Measurements from ENCODE around the gene PRPF8. TPM values are rescaled to one million over a fixed set of nuclear protein-coding genes. Genes with fewer than 3 reads are reported as not detected.
"Not testable (repeated sequence)": the region's sequence is repeated elsewhere in the genome, so short reads cannot be mapped to it uniquely, and the experiment has no call there.

The PRPF8 gene
- total and polyA plus RNA-seq, 4 experiments from 2014 or later: 87.9 to 464 (median 327) TPM

- Mint-ChIP-seq H3K4me1 (peaks cover 18 to 72% (median 35%) of the 10 kb centered on the region in 4 donors), H3K27me3 (no peaks in the 10 kb centered on the region), H3K4me3 (peak overlapping the region; percentile 69 to 84 (median 79)), H3K36me3 (peaks cover 8 to 22% of the 10 kb centered on the region in 2 donors), H3K27ac (peak overlapping the region in 6 of 7 donors; percentile 19 to 86 (median 52)), H3K9me3 (peaks cover 0 to 2% (median 0%) of the 10 kb centered on the region in 8 donors)
- Histone ChIP-seq H3K27me3 (ENCODE audit: insufficient read depth, low read length) (no peaks in the 10 kb centered on the region), H3K27ac (ENCODE audit: low read depth, low read length) (peak overlapping the region; percentile 64), H3K4me3 (ENCODE audit: low read length in 2 of 2) (peak overlapping the region; percentile 11 to 72), H3K9me3 (ENCODE audit: control insufficient read depth in 1 of 2, low read length in 2 of 2) (no peaks in the 10 kb centered on the region), H3K4me1 (ENCODE audit: insufficient read depth, low read length) (peaks cover 64% of the 10 kb centered on the region), H3K36me3 (ENCODE audit: insufficient read depth, low read length) (peaks cover 16% of the 10 kb centered on the region)
- intact Hi-C loops (cut with micrococcal nuclease): loop anchor here (1.0 to 5.0 kb wide), 3 partner anchors 37 to 317 kb away; partner anchors contain the start of genes OVCA2, RTN4RL1 and SERPINF1
- peak in 1 of 5 donors; percentile 46 for DNase-seq
- POLR2A ChIA-PET (ENCODE audit: partially characterized antibody): interaction anchor here (0.5 to 6.3 kb wide), 10 partner anchors 9 to 104 kb away, joined by 3 to 62 read pairs (median 6); partner anchors contain the start of genes PRPF8, SERPINF1 and SMYD4
- CTCF ChIA-PET (ENCODE audit: partially characterized antibody): interaction anchor here (1.4 to 2.0 kb wide), 2 partner anchors 40 to 58 kb away, joined by 7 to 13 read pairs; no protein-coding TSS in a partner anchor
These were observed 40.4 kb upstream of the PRPF8 start for GRCh38 chr17:1724869-1725641.

GRCh38 chr17:1724351-1724868, 39.7 kb upstream of the PRPF8 start, which contains the start of gene WDR81:
Gene WDR81, plus strand, starts transcription at chr17:1724704. Its CDS starts 256 bp downstream, at chr17:1724960.
- DNase-seq: peak; percentile 81 to 87 (median 84)
- peak within 1 kb of the TSS; percentile 81 to 96 (median 89) for H3K27ac Mint-ChIP-seq
- intact Hi-C loops (cut with micrococcal nuclease): loop anchor here (1.0 to 5.0 kb wide), 3 partner anchors 38 to 318 kb away; partner anchors contain the start of genes OVCA2, RTN4RL1 and SERPINF1
- peaks cover 0 to 2% (median 0%) of the 10 kb centered on the region in 8 donors for H3K9me3 Mint-ChIP-seq
- peaks cover 16% of the 10 kb centered on the region for H3K36me3 ChIP-seq (ENCODE audit: insufficient read depth, low read length)
- H3K27ac ChIP-seq (ENCODE audit: low read depth, low read length): peak within 1 kb of the TSS; percentile 64
- H3K27me3 ChIP-seq (ENCODE audit: insufficient read depth, low read length): no peaks in the 10 kb centered on the region
- H3K9me3 ChIP-seq (ENCODE audit: control insufficient read depth in 1 of 2, low read length in 2 of 2): no peaks in the 10 kb centered on the region
- H3K4me3 Mint-ChIP-seq: peak within 1 kb of the TSS; percentile 70 to 85 (median 82)
- H3K36me3 Mint-ChIP-seq: peaks cover 3 to 16% of the 10 kb centered on the region in 2 donors
- CTCF ChIA-PET (ENCODE audit: partially characterized antibody): interaction anchor here (1.4 to 2.0 kb wide), 2 partner anchors 40 to 59 kb away, joined by 7 to 13 read pairs; no protein-coding TSS in a partner anchor
- H3K27me3 Mint-ChIP-seq: no peaks in the 10 kb centered on the region
- peaks cover 14 to 66% (median 31%) of the 10 kb centered on the region in 4 donors for H3K4me1 Mint-ChIP-seq
- peaks cover 64% of the 10 kb centered on the region for H3K4me1 ChIP-seq (ENCODE audit: insufficient read depth, low read length)
- H3K4me3 ChIP-seq (ENCODE audit: low read length in 2 of 2): peak within 1 kb of the TSS; percentile 11 to 72
- POLR2A ChIA-PET (ENCODE audit: partially characterized antibody): interaction anchor here (0.5 to 6.3 kb wide), 13 partner anchors 9 to 165 kb away, joined by 3 to 62 read pairs (median 5); partner anchors contain the start of genes PRPF8, RILP, SERPINF1 and SMYD4

GRCh38 chr17:1722022-1722421, 37.4 kb upstream of the PRPF8 start:
- Mint-ChIP-seq H3K4me3 (peak overlapping the region in 1 of 8 donors; percentile 89), H3K27ac (peak overlapping the region in 5 of 7 donors; percentile 77 to 97 (median 95)), H3K4me1 (peaks cover 19 to 61% (median 33%) of the 10 kb centered on the region in 4 donors)
- CTCF ChIA-PET (ENCODE audit: partially characterized antibody): interaction anchor here (0.7 to 7.4 kb wide), 22 partner anchors 11 to 523 kb away, joined by 3 to 161 read pairs (median 8); partner anchors contain the start of genes HIC1, RILP, RPA1 and SERPINF1
- H3K27ac ChIP-seq (ENCODE audit: low read depth, low read length); H3K9me3 ChIP-seq (ENCODE audit: control insufficient read depth in 1 of 2, low read length in 2 of 2); H3K27me3 ChIP-seq (ENCODE audit: insufficient read depth, low read length); H3K36me3 Mint-ChIP-seq; H3K36me3 ChIP-seq (ENCODE audit: insufficient read depth, low read length); H3K27me3 Mint-ChIP-seq; H3K4me3 ChIP-seq (ENCODE audit: low read length in 2 of 2); H3K9me3 Mint-ChIP-seq; DNase-seq: not testable (repeated sequence)
- intact Hi-C loops (cut with micrococcal nuclease): loop anchor here (5.0 kb wide), 2 partner anchors 40 to 305 kb away; partner anchors contain the start of genes RTN4RL1 and SERPINF1
- H3K4me1 ChIP-seq (ENCODE audit: insufficient read depth, low read length): peaks cover 59% of the 10 kb centered on the region
- POLR2A ChIA-PET (ENCODE audit: partially characterized antibody): interaction anchor here (1.1 to 6.3 kb wide), 6 partner anchors 15 to 150 kb away, joined by 4 to 62 read pairs (median 8); partner anchors contain the start of genes PRPF8 and SERPINF1

- Mint-ChIP-seq H3K4me1 (peaks cover 21 to 61% (median 40%) of the 10 kb centered on the region in 4 donors), H3K27ac (peak overlapping the region; percentile 63 to 89 (median 84)), H3K36me3 (peaks cover 0 to 8% of the 10 kb centered on the region in 2 donors), H3K9me3 (peaks cover 0 to 3% (median 0%) of the 10 kb centered on the region in 8 donors), H3K27me3 (no peaks in the 10 kb centered on the region), H3K4me3 (peak overlapping the region in 6 of 8 donors; percentile 25 to 66 (median 57))
- H3K4me3 ChIP-seq (ENCODE audit: low read length in 2 of 2): no peak overlapping the region
- ChIA-PET POLR2A (ENCODE audit: partially characterized antibody) (interaction anchor here (0.6 to 6.3 kb wide), 11 partner anchors 13 to 151 kb away, joined by 3 to 62 read pairs (median 4); partner anchors contain the start of genes PRPF8, RPA1, SERPINF1 and SMYD4), CTCF (ENCODE audit: partially characterized antibody) (interaction anchor here (0.7 to 7.4 kb wide), 42 partner anchors 12 to 524 kb away, joined by 3 to 161 read pairs (median 5); partner anchors contain the start of genes HIC1, RILP, RPA1 and SCARF1)
- H3K4me1 ChIP-seq (ENCODE audit: insufficient read depth, low read length): peaks cover 53% of the 10 kb centered on the region
- no peaks in the 10 kb centered on the region for H3K36me3 ChIP-seq (ENCODE audit: insufficient read depth, low read length)
- H3K27me3 ChIP-seq (ENCODE audit: insufficient read depth, low read length): no peaks in the 10 kb centered on the region
- H3K9me3 ChIP-seq (ENCODE audit: control insufficient read depth in 1 of 2, low read length in 2 of 2): no peaks in the 10 kb centered on the region
- H3K27ac ChIP-seq (ENCODE audit: low read depth, low read length): no peak overlapping the region
- peak; percentile 59 to 71 (median 64) for DNase-seq
- intact Hi-C loops (cut with micrococcal nuclease): loop anchor here (1.0 to 5.0 kb wide), 4 partner anchors 41 to 306 kb away; partner anchors contain the start of genes RTN4RL1 and SERPINF1
These were observed 36.3 kb upstream of the PRPF8 start for GRCh38 chr17:1720856-1721386.

- ChIA-PET CTCF (ENCODE audit: partially characterized antibody) (interaction anchor here (0.7 to 7.4 kb wide), 6 partner anchors 18 to 147 kb away, joined by 3 to 161 read pairs (median 7); partner anchors contain the start of gene SERPINF1), POLR2A (ENCODE audit: partially characterized antibody) (interaction anchor here (1.0 to 2.8 kb wide), 2 partner anchors 39 to 111 kb away, joined by 3 to 29 read pairs; partner anchors contain the start of genes RPA1 and SMYD4)
- peaks cover 43% of the 10 kb centered on the region for H3K4me1 ChIP-seq (ENCODE audit: insufficient read depth, low read length)
- no peaks in the 10 kb centered on the region for H3K36me3 ChIP-seq (ENCODE audit: insufficient read depth, low read length)
- H3K27ac ChIP-seq (ENCODE audit: low read depth, low read length): no peak overlapping the region
- no peaks in the 10 kb centered on the region for H3K9me3 ChIP-seq (ENCODE audit: control insufficient read depth in 1 of 2, low read length in 2 of 2)
- DNase-seq: no peak
- Mint-ChIP-seq H3K4me3 (peak overlapping the region in 6 of 8 donors; percentile 46 to 96 (median 78)), H3K27ac (peak overlapping the region in 5 of 7 donors; percentile 12 to 95 (median 77)), H3K27me3 (no peaks in the 10 kb centered on the region), H3K36me3 (peaks cover 0 to 5% of the 10 kb centered on the region in 2 donors), H3K9me3 (peaks cover 0 to 1% (median 0%) of the 10 kb centered on the region in 8 donors), H3K4me1 (peaks cover 18 to 55% (median 36%) of the 10 kb centered on the region in 4 donors)
- no peak overlapping the region for H3K4me3 ChIP-seq (ENCODE audit: low read length in 2 of 2)
- H3K27me3 ChIP-seq (ENCODE audit: insufficient read depth, low read length): no peaks in the 10 kb centered on the region
- intact Hi-C loops (cut with micrococcal nuclease): no loop called here
These were observed 33.9 kb upstream of the PRPF8 start for GRCh38 chr17:1718362-1719165.
